HG02623 (cell line): ENCODE results near the gene DDIT3.
"Not testable (repeated sequence)": the region's sequence is repeated elsewhere in the genome, so short reads cannot be mapped to it uniquely, and the experiment has no call there.

ENCODE experiments used
- ATAC-seq: cut with Tn5 transposase; IDR thresholded peaks from one replicate; pipeline ENCODE4 v1.9.1; 2021; ENCODE audit warnings: moderate library complexity; ENCODE audit not compliant: unreplicated experiment

The DDIT3 gene

GRCh38 chr12:57526477-57527126 is 6.3 kb upstream of the DDIT3 start:
- ATAC-seq: no peak

- no peak for ATAC-seq
Measured at GRCh38 chr12:57525615-57526383, 5.5 kb upstream of the DDIT3 start.

- ATAC-seq: no peak
Measured at GRCh38 chr12:57524814-57525614, 4.7 kb upstream of the DDIT3 start.

GRCh38 chr12:57523706-57524614 is 3.6 kb upstream of the DDIT3 start:
- ATAC-seq: no peak

GRCh38 chr12:57522887-57523705 is 2.8 kb upstream of the DDIT3 start:
- no peak for ATAC-seq

GRCh38 chr12:57522011-57522886 is 1.9 kb upstream of the DDIT3 start, which contains the start of gene MBD6:
Gene MBD6 (plus strand): TSS chr12:57522824. CDS start chr12:57524304, 1,480 bp downstream.
- ATAC-seq: peak; percentile 35

GRCh38 chr12:57521525-57522010 is 1.3 kb upstream of the DDIT3 start:
- ATAC-seq: no peak

GRCh38 chr12:57519796-57520052 is 590 bp downstream of the DDIT3 start:
- ATAC-seq: no peak

- ATAC-seq: no peak
Measured at GRCh38 chr12:57518920-57519795, 1.2 kb downstream of the DDIT3 start.

- no peak for ATAC-seq
Measured at GRCh38 chr12:57518176-57518919, 2.0 kb downstream of the DDIT3 start.

- not testable (repeated sequence) for ATAC-seq
Measured at GRCh38 chr12:57517718-57518117, 2.6 kb downstream of the DDIT3 start.

GRCh38 chr12:57517187-57517586 is 3.1 kb downstream of the DDIT3 start:
- ATAC-seq: no peak

GRCh38 chr12:57516617-57517153 is 3.6 kb downstream of the DDIT3 start:
- no peak for ATAC-seq

- ATAC-seq: no peak
Measured at GRCh38 chr12:57515934-57516541, 4.3 kb downstream of the DDIT3 start.

GRCh38 chr12:57515408-57515933 is 4.8 kb downstream of the DDIT3 start:
- no peak for ATAC-seq

GRCh38 chr12:57514720-57515407 is 5.5 kb downstream of the DDIT3 start:
- no peak for ATAC-seq
